ENCODE measurements around the gene MRPL41.
"Not testable (repeated sequence)": the region's sequence is repeated elsewhere in the genome, so short reads cannot be mapped to it uniquely, and the experiment has no call there.

Gene MRPL41

GRCh38 chr9:137506702-137507171, 44.9 kb upstream of the MRPL41 start:
- Histone ChIP-seq H3K4me3 (ENCODE audit: low read depth, low read length) (no peak overlapping the region), H3K36me3 (no peaks in the 10 kb centered on the region), H3K9me3 (no peaks in the 10 kb centered on the region), H3K4me1 (no peaks in the 10 kb centered on the region), H3K27me3 (no peaks in the 10 kb centered on the region)
- DNase-seq = no peak
- TF ChIP-seq CTCF (IDR thresholded peaks at IDR 0.05; ENCODE audit: low read depth, low read length) = no peak

- no peak overlapping the region for H3K4me3 ChIP-seq (ENCODE audit: low read depth, low read length)
- no peaks in the 10 kb centered on the region for H3K4me1 ChIP-seq
- no peaks in the 10 kb centered on the region for H3K9me3 ChIP-seq
- H3K27me3 ChIP-seq = no peaks in the 10 kb centered on the region
- H3K36me3 ChIP-seq = no peaks in the 10 kb centered on the region
- TF ChIP-seq CTCF (IDR thresholded peaks at IDR 0.05; ENCODE audit: low read depth, low read length) = no peak
- no peak for DNase-seq
Observed at GRCh38 chr9:137509198-137509597, 42.5 kb upstream of the MRPL41 start.

GRCh38 chr9:137511126-137511525, 40.6 kb upstream of the MRPL41 start:
- not testable (repeated sequence) for H3K4me1 ChIP-seq; H3K4me3 ChIP-seq (ENCODE audit: low read depth, low read length); H3K9me3 ChIP-seq; H3K36me3 ChIP-seq; H3K27me3 ChIP-seq; DNase-seq

DNA sequence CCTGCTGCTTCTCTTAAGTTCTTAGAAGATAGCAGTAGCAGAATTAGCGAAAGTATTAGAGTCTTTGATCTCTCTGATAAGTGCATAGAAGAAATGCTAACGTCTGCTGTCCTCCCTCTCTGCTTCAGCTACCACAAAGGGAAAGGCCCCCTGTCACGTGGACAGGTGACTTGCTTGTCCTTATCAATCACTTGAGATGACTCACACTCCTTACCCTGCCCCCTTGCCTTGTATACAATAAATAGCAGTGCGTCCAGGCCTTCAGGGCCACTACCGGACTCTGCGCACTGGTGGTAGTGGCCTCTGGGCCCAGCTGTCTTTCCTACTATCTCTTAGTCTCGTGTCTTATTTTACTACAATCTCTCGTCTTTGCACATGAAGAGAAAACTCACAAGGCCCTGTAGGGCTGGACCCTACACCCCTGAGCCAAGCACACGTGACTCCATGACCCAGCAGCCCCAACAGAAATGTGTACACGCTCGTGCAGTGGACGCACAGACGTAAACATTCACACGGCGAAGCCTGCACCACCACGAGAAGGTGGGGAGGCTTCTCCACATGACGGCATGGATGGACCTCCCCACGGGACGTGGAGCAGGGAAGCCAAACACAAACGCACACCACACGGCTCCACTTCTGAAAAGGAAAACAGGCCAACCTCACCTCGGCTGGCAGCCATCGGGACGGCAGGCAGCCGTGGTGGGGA, 39.8 kb upstream of the MRPL41 start:
- no peak for TF ChIP-seq CTCF (IDR thresholded peaks at IDR 0.05; ENCODE audit: low read depth, low read length)
- no peak overlapping the region for H3K4me3 ChIP-seq (ENCODE audit: low read depth, low read length)
- H3K36me3 ChIP-seq = no peaks in the 10 kb centered on the region
- no peaks in the 10 kb centered on the region for H3K9me3 ChIP-seq
- H3K27me3 ChIP-seq = no peaks in the 10 kb centered on the region
- DNase-seq = no peak
- no peaks in the 10 kb centered on the region for H3K4me1 ChIP-seq

- H3K4me1 ChIP-seq; DNase-seq; H3K9me3 ChIP-seq; H3K4me3 ChIP-seq (ENCODE audit: low read depth, low read length); H3K27me3 ChIP-seq; H3K36me3 ChIP-seq: not testable (repeated sequence)
Observed at GRCh38 chr9:137513136-137513535, 38.5 kb upstream of the MRPL41 start.

GRCh38 chr9:137513801-137514570, 37.7 kb upstream of the MRPL41 start:
- DNase-seq; H3K36me3 ChIP-seq; H3K27me3 ChIP-seq; H3K9me3 ChIP-seq; H3K4me1 ChIP-seq; H3K4me3 ChIP-seq (ENCODE audit: low read depth, low read length): not testable (repeated sequence)

DNA sequence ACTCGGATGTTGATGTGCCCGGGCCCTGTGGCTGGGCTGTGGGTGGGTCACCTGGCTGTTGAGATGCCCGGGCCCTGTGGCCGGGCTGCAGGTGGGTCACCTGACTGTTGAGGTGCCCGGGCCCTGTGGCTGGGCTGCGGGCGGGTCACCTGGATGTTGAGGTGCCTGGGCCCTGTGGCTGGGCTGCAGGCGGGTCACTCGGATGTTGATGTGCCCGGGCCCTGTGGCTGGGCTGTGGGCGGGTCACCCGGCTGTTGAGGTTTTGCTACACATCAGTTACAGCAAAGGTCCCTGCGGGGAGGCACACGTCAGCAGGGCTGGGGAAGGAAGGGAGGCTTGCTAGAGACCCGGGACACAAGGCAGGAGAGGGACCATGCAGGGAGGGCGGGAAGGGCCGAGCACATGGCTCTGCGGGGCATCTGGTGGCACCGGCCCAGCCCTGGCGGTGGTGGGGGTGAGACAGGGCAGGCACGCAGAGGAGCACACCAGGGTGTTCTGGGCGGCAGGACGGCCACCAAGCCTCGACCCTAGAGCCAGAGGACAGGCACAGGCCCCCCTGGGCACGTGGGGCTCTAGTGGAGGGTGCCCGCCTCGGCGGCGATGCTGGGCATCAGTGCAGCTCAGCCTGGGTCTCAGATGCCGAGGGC, 36.9 kb upstream of the MRPL41 start:
- TF ChIP-seq CTCF (IDR thresholded peaks at IDR 0.05; ENCODE audit: low read depth, low read length) = no peak
- Histone ChIP-seq H3K4me1 (no peaks in the 10 kb centered on the region), H3K27me3 (no peaks in the 10 kb centered on the region), H3K4me3 (ENCODE audit: low read depth, low read length) (no peak overlapping the region), H3K36me3 (no peaks in the 10 kb centered on the region), H3K9me3 (no peaks in the 10 kb centered on the region)
- no peak for DNase-seq

Data from BE2C (cell line).